Activated CD4-positive, alpha-beta T cell treated with anti-CD3 and anti-CD28 coated beads, Interleukin-2, amount 50 U/mL, for 1 hour (primary cell): Measurements from ENCODE around the gene KRTAP4-5.
"Not testable (repeated sequence)": the region's sequence is repeated elsewhere in the genome, so short reads cannot be mapped to it uniquely, and the experiment has no call there.

Source experiments
- DNase-seq: peaks from one replicate; pipeline ENCODE4 v3.0.0-alpha.2; 2020

The KRTAP4-5 gene

DNA sequence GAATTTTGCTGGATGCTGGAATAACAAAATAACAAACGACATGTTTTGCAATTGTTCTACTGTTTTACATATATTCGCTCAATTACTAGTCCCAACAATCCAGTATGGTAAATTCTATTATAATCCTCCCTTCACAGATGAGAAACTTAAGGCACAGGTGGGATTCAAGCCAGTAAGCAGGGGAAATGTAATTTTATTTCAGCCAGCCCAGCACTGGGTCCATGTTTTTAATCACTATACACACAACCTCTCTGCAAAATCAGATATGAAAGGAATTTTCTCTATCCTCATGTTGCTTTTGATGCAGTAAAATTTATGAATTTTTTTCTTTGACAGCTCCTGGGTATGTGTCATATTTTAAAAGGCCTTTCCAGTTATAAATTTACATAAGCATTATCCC lies 4.4 kb downstream of the KRTAP4-5 start:
- DNase-seq = no peak

DNA sequence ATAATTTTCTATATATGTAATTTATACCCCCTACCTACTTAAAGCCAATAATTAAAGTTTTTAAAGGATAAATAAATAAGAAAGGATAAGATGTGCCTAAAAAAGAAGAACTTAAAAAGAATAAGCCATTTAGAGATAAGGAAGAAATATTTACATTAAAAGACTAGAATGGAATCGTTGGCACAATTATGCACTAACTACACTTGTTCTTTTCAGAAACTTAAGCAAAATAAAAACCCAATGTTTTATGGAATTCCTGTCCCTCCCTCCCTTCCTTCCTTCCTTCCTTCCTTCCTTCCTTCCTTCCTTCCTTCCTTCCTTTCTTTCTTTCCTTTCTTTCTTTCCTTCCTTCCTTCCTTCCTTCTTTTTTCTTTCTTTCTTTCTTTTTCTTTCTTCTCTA lies 4.8 kb downstream of the KRTAP4-5 start:
- no peak for DNase-seq

DNA sequence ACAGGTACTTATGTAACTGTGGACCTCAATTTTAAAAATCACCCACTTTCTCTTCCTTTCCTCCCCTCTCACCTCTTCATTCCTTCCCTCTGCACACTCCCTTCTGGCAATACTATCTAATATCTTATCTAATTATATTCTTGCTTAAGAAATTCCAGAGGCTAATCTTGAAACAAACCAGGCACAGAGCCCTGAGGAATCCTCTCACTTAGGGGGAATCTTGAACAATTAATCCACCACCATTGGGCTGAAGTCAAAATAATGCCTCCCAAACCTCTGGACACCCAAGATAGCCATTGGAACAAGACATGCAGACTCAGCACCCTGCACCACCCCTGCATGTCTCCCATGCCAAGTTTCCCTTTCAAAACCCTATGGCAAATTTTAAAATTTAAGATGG lies 8.3 kb downstream of the KRTAP4-5 start:
- DNase-seq = no peak

DNA sequence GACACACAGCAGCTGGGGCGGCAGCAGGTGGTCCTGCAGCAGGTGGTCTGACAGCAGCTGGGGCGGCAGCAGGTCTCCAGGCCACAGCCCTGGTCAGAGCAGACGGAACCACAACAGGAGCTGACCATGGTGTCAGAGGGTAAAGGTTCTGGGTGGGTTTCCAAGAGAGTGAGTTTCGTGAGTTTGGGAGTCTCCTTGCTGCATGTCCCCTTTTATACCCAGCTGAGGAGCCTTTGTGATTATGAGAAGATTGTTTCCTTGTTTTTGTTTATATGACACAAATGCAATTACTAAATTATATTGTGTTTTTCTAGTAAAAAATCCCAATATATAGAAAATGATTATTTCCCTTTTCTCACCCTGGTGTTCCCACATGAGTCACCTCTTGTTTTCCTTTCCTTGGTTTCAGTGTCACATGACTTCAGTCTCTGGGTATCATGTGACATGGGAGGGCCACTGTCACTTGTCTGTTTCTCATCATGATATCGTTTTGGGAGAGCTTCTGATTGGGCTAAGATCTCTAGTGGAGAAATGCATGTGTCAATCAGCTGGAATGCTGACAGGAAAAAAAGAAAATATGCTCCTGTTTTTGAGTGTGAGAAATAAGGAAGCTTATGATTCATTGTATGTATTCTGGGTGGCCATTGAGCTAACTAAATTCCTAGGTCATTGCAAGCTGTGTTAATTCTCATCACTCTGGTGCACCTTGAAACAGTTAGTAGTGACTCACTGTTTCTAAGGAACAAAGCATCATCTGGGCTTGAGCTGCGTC lies 9.1 kb downstream of the KRTAP4-5 start, which contains the start of gene KRTAP4-6:
TSS of gene KRTAP4-6 (minus strand) at position 185 of the 772 bp plus-strand sequence. CDS start at position 128, 57 bp downstream.
- DNase-seq = no peak

DNA sequence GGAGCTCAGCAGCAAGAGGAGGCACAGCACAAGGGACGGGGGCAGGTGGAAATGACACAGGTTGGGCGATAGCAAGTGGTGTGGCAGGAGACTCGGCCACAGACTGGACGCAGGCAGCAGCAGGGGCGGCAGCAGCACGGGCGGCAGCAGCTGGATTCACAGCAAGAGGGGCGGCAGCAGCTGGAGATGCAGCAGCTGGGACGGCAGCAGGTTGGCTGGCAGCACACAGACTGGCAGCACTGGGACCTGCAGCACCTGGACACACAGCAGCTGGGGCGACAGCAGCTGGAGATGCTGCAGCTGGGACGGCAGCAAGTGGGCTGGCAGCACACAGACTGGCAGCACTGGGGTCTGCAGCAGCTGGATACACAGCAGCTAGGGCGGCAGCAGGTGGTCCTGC lies 9.8 kb downstream of the KRTAP4-5 start:
- DNase-seq = not testable (repeated sequence)

DNA sequence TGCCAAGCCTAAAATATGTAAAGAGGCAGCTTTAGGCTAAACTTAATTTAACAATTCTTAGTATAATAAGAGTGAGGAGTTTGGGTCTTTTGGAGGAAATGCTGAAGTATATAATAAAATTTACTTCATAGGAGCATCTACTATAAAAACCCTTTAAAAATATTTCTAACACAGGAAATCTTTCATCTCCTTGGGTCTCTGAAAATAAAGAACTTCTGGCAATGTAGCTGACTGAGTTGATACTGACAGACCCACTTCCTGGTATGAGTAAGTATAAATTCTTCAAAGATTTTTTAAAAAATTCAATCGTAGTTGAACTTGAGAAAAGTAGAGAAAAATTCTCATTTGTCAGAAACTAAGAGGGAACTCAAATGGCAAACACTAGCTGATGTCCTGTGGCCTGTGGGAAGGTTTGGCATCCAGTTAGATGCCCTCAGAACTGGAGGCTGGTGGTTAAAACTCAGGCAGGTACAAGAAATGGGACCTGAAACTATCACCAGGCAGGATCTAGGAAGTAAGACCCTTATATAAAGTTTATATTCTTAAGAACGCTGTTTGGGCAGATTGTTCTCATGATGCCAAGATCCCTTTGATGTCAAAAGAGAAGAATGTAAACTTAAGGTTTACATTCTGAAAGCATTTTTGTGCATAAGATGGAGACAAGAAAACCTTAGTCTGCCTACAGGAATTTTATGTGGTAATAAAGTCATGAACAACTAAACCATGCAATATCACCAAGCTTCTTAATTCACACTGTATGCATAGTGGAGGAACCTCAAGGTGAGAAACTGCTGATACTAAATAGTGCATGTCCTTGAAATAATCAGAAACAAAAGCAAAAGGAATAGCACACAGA lies 15.5 kb downstream of the KRTAP4-5 start:
- no peak for DNase-seq

DNA sequence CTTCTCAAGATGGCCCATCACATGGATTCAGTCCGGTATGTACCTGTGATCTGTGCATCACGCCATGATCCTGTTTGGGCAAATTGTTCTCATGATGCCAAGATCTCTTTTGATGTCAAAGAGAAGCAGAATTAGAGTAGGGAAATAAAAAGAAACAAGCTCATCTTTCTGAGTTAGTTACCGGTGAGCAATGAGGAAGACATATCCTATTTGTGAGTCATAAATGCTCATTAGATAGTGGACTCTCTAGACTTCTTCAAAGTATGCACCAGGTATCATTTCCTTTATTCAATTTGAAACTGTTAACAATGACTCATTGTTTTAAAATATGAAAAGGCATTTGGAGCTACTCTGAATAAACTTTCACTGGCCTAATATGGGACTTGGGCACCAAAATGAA lies 17.6 kb downstream of the KRTAP4-5 start:
- no peak for DNase-seq

DNA sequence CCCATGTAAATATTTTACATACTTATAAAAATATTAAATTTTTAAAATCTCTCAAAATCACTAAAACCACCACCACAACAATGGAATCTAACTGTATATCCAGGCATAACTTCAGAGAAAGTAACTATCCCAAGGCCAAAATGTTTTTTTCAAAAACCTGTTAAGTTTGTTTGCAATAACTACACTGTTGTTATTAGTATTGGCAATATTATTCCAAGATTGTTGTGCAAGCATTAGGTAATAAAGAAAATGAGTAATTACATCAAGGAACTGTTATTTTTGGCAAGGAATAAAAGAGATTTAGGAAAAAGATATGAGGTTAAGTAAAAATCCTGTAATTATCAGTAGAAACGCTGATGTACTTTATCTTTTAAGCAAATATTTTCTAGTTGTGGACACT lies 22.3 kb downstream of the KRTAP4-5 start:
- no peak for DNase-seq

DNA sequence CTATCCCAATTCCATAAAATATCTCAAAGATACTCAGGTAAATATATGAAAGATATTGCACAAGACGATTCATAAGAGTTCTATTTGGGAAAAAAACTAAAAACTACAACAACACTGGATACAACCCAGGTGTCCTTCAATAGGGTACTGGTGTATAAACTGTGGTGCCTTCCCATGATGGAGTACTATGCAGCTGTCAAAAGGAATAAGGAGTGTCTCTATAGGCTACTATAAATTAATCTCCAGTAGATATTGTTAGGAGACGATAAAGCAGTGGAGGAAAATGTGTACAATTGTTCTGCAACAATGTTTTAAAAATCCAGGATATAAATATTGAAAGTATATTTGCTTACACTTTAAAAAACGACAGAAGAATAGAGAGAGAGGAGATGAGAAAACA lies 23.2 kb downstream of the KRTAP4-5 start:
- DNase-seq = no peak

DNA sequence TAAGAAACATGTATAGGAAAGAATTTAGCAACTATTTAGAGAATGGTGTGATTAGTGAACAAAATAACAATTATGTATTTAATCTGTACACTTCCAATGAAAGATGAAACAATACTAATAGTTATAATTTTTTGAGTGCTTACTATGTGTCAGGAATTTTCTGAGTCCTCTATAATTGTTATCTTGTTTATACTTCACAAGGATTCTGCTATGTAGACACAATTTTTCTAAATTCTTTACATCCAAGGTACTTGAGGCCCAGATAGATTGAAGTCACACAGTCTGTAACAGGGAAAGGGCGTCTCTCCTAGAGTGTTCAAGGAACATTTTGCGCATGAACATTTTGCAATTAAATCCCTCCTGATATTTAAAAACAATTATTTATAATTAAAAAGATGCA lies 24.6 kb downstream of the KRTAP4-5 start:
- DNase-seq = no peak

DNA sequence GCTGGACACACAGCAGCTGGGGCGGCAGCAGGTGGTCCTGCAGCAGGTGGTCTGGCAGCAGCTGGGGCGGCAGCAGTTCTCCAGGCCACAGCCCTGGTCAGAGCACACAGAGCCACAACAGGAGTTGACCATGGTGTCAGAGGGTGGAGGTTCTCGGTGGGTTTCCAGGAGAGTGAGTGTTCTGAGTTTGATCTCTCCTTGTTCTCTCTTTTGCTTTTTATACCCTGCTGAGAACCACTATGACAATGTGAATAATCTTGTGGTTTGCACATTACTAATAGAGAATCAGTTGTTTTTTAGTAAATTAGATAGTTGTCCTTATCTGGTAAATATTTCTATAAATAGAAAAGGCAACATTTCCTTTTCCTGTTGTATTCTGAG lies 25.6 kb downstream of the KRTAP4-5 start, which contains the start of gene KRTAP4-12:
TSS of gene KRTAP4-12 (minus strand) at position 192 of the 381 bp plus-strand sequence. CDS start at position 132, 60 bp downstream.
- DNase-seq = not testable (repeated sequence)

DNA sequence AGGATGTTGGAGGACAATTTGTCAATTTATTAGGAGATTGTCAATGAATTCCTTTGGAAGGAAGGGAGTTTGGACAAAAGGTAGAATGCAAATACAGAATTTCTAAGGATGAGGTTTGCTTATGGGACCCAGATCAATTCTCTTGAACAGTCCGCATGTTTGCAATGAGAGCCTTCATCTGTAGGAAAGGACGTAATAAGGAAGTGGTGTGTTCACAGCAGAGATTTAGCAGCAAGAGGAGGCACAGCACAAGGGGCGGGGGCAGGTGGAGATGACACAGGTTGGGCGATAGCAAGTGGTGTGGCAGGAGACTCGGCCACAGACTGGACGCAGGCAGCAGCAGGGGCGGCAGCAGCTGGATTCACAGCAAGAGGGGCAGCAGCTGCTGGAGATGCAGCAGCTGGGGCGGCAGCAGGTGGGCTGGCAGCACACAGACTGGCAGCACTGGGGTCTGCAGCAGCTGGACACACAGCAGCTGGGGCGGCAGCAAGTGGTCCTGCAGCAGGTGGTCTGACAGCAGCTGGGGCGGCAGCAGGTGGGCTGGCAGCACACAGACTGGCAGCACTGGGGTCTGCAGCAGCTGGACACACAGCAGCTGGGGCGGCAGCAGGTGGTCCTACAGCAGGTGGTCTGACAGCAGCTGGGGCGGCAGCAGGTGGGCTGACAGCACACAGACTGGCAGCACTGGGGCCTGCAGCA lies 26.2 kb downstream of the KRTAP4-5 start:
- DNase-seq = not testable (repeated sequence)

DNA sequence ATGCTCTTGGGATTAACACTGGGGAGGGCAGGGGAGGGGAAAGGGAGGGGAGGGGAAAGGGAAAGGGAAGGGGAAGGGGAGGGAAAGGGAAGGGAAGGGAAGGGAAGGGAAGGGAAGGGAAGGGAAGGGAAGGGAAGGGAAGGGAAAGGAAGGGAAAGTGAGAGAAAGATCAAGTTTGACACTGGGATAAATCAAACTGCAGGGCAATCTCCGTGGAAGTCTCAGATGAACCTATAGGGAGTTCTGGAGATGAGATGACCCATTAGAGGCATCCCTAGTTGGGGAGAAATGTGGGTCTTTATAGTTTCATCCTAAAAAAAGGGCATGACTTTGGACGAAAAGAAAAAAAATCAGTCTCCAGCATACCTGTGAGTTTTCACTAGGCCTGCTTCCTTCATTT lies 27.9 kb downstream of the KRTAP4-5 start:
- no peak for DNase-seq

DNA sequence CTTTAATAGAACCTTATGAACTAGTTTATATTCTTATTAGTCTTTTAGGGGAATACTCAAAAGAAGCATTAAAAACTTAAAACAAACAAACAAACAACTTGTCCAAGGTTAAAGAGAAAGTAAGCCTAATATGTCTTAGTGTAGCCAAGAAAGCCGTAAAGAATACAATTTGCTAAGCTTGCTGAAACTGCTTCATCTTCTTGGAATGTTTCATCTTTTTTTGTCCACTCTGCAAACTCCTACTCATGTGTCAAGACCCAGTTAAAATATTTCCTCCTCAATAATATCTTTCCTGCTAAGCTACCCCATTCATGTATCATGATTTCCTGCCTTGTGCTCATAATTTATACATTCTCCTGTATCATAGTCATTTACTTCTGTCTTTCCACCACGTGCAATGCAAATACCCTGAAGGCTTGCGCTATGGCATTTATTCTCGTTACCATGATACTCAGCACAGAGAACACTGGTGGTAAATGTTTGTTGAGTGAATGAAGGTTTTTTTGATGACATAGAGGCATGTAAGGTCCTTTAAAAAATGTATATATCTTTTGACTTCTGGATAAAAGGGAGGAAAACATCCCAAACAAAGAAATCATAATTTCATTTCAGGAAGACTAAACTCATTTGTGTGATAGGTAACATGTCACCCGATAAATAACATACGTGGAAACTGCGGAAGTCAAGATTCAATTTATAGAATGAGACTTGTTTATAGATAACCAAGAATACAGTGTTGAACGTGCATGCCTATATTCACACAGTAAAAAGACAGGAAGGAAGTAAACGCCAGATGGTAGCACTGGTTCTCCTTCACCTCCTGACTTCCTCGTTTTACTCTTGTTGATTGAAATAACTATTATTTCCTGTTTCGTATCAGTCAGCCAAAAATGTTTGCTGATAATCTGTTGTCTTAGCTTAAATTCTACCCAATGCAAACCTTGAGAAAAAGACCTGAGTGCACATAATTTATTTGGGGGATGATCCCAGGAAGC lies 29.6 kb downstream of the KRTAP4-5 start:
- DNase-seq = not testable (repeated sequence)

DNA sequence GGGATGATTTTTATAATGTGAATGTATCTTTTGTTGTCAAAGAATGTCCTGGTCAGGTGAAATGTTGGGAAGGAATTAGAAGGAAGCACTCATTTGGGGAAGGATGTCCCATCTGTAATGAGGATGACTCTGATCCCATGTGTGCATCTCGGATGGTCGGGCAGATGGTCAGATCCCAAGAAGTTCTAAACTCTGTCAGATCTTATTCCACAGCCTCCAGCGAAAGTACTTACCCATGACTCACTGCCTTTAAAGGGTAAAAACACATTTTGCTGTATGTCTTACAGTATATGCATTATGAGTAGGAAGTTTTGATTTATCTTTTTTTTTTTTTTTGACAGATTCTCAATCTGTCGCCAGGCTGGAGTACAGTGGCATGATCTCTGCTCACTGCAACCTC lies 30.9 kb downstream of the KRTAP4-5 start:
- no peak for DNase-seq

DNA sequence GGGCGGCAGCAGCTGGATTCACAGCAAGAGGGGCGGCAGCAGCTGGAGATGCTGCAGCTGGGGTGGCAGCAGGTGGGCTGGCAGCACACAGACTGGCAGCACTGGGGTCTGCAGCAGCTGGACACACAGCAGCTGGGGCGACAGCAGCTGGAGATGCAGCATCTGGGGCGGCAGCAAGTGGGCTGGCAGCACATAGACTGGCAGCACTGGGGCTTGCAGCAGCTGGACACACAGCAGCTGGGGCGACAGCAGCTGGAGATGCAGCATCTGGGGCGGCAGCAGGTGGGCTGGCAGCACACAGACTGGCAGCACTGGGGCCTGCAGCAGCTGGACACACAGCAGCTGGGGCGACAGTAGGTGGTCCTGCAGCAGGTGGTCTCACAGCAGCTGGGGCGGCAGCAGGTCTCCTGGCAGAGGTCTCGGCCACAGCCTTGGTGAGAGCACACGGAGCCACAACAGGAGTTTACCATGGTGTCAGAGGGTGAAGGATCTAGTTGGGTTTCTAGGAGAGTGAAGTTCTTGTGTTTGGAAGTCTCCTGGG lies 31.7 kb downstream of the KRTAP4-5 start, which contains the start of gene KRTAP4-11:
TSS of gene KRTAP4-11 (minus strand) at position 528 of the 541 bp plus-strand sequence. CDS start at position 470, 58 bp downstream.
- not testable (repeated sequence) for DNase-seq

DNA sequence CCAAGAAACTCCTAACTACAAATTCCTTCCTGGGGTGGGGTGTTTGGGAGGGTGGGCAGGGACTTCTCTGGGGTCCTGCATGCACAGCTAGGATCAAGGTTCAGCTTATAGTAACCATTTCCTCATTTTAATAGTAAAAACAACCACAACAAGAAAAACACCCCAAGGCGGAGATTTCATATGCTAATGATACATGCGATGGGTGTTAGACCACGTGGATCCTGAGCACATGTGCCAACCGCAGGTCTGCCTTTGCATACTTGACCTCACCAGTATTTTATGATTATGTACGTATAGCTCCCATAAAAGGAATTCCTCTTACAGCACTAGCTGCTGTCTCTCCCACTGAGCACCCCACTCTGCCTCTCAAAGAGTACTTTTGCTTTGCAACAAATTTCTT lies 33.3 kb downstream of the KRTAP4-5 start:
- DNase-seq = no peak

DNA sequence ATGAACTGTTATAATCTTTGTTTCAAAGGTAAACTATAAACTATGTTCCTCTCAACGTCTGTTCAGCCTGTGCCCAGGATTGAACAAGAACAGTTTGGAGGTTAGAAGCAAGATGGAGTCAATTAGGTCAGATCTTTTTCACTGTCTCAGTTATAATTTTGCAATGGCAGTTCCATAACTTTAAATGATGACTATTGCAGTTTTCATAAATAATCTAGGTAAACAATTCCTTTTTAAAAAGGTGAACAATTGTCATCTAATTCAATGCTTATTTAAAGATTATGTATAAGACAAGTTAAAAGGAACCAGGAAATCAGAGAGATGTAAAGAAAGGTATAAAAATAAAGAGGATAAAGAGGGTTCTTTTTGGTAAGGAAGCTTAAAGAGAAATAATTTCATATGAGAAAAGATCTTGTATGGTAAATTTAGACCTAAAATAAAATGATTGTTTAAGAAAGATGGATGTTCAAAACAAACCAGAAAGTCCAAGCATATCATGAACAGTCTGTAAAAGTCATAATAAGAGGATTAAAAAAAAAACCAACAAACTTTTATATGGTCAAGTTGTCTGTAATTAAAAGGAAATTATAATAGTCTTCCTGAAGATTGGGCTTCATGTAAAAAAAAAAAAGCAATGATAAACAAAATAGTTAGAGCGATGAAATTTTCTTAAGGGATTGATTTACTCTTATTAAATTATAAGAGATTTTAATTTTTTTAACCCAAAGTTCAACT lies 38.3 kb downstream of the KRTAP4-5 start:
- no peak for DNase-seq

DNA sequence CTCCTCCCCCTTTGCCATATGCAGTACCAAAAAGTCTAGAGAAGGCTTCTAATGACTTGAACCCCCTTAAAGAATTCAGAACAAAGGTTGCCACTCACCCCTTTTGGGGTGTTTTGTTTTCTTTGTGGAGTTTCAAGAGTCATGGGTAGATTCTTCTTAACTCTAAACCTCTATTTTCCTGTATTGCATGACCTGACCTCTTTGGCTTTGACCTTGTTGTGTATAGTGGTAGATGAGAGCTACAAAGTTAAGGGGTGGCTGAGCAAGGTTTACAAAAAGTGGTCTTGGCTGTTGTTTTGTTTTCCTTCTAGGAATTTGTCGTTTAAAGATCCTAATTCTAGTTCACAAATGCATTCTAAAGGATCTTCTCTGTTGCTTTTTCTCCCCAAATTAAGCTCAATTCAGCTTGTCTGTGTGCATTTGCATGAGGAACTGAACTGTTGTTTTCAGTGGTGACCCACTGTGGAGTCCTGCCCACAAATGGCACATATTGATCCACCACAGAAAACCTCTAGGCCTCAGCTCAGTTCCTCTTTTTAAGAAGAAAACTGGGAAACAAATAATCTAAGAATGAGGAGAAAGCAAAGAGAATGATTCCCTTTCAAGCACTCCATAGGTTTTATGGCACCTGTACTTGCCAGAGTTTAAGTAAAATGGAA lies 40.8 kb downstream of the KRTAP4-5 start:
- not testable (repeated sequence) for DNase-seq

DNA sequence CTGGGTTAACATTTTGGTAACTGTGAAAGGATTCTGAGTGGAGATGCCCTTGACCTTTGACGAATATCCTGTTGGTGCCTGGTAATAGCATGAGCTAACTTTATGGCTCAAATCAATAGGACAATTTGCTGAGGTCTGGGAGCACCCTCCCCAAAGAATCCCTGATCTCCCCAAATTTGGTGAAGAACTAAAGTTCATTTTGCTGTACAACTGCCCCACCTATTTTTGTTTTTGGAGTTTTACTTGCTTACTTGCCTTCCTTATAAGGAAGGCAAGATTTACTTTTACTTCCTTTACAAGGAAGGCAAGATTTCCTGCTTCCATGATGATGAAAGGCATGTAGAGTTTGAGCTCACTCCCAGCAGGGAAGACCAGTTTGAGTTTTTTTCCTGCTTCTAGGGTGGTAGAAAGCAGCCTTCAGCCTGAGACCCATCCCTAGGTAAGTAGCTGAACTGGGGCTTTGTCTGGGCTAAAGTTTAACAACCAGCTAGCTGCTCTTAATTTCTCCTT lies 41.6 kb downstream of the KRTAP4-5 start:
- DNase-seq = no peak
